B cell (primary cell): Measurements from ENCODE around the gene CD247. TPM values are rescaled to one million over a fixed set of nuclear protein-coding genes. Genes with fewer than 3 reads are reported as not detected.

Experiments
- ATAC-seq: fragments of 200-7000 bp; cut with Tn5 transposase; one replicate; pipeline ENCODE4 v1.10.0; 2021; ENCODE audit warnings: low read depth, mild to moderate bottlenecking, moderate number of reproducible peaks, moderate library complexity
- CTCF ChIA-PET: fragments of 350-600 bp; sonication (Branson Sonifier 250); formaldehyde crosslinking; loops from one replicate; lab custom pipeline; 2021; ENCODE audit warnings: antibody characterized with exemption, inconsistent platforms; lab: Charles Lee
- POLR2A ChIA-PET: fragments of 350-600 bp; sonication (Branson Sonifier 250); formaldehyde crosslinking; loops from one replicate; lab custom pipeline; 2021; ENCODE audit warnings: antibody characterized with exemption; lab: Charles Lee
- DNase-seq: peaks from one replicate; pipeline ENCODE4 v3.0.0; 2013
- H2AFZ ChIP-seq: 2 replicates; pipeline ENCODE4 v1.6.1; 2012; ENCODE audit warnings: mild to moderate bottlenecking, low read depth, low read length; ENCODE audit not compliant: insufficient read depth, poor library complexity, severe bottlenecking
- H3K27ac ChIP-seq, 2 donors: 1 replicate in 1 of 2; 2 replicates in 1 of 2; pipeline ENCODE4 v1.5.1; 2012 to 2013; ENCODE audit warnings: low read length in 2 of 2, mild to moderate bottlenecking in 2 of 2, moderate library complexity in 1 of 2
- H3K27me3 ChIP-seq, 4 experiments: fragments of 200-600 bp in 1 of 4; sonication (generic) in 1 of 4; replicated peaks in 1 of 4; 1 replicate in 2 of 4; 2 replicates in 2 of 4; pipeline versions ENCODE4 v1.6.1 to v1.7.0; 2013 to 2016; ENCODE audit warnings: low read length in 3 of 4, mild to moderate bottlenecking in 2 of 4, mixed read lengths in 1 of 4, moderate library complexity in 1 of 4; ENCODE audit not compliant: insufficient read depth in 4 of 4, control insufficient read depth in 3 of 4; ENCODE audit errors: control extremely low read depth in 1 of 4
- H3K36me3 ChIP-seq, 2 experiments: replicated peaks in 1 of 2; 1 replicate in 1 of 2; 2 replicates in 1 of 2; pipeline versions ENCODE4 v1.6.1 to v1.7.1; 2013; ENCODE audit warnings: low read length in 1 of 2; ENCODE audit not compliant: insufficient read depth in 2 of 2, control insufficient read depth in 1 of 2; ENCODE audit errors: control extremely low read depth in 1 of 2, extremely low read depth in 1 of 2
- H3K4me1 ChIP-seq, 2 donors: fragments of 200-600 bp in 1 of 2; sonication (generic) in 1 of 2; 1 replicate in 1 of 2; 2 replicates in 1 of 2; pipeline versions ENCODE4 v1.5.1 to v1.6.1; 2013 to 2017; ENCODE audit warnings: low read length in 2 of 2; ENCODE audit not compliant: control insufficient read depth in 2 of 2, insufficient read depth in 2 of 2
- H3K4me2 ChIP-seq: replicated peaks from 2 replicates; pipeline ENCODE3; 2012; ENCODE audit warnings: mild to moderate bottlenecking, low read depth, low read length; ENCODE audit not compliant: poor library complexity, severe bottlenecking
- H3K4me3 ChIP-seq, 5 experiments: fragments of 200-600 bp in 1 of 5; sonication (generic) in 1 of 5; 1 replicate in 3 of 5; 2 replicates in 2 of 5; pipeline versions ENCODE4 v1.5.1 to v1.7.0; 2011 to 2016; ENCODE audit warnings: low read length in 4 of 5, mild to moderate bottlenecking in 4 of 5, low read depth in 2 of 5, control low read depth in 1 of 5, moderate library complexity in 1 of 5; ENCODE audit not compliant: insufficient read depth in 1 of 5; ENCODE audit errors: control extremely low read depth in 1 of 5, extremely low read depth in 1 of 5
- H3K79me2 ChIP-seq: fragments of 200-600 bp; sonication (generic); one replicate; pipeline ENCODE4 v1.6.0; 2016; ENCODE audit warnings: low read length; ENCODE audit not compliant: control insufficient read depth, insufficient read depth
- H3K9ac ChIP-seq: fragments of 200-600 bp; sonication (generic); 2 replicates; pipeline ENCODE4 v1.6.1; 2017; ENCODE audit warnings: mild to moderate bottlenecking, low read length, moderate library complexity
- H3K9me3 ChIP-seq, 3 donors: one replicate each; pipeline versions ENCODE4 v1.6.1 to v1.7.1; 2013; ENCODE audit warnings: low read length in 2 of 3; ENCODE audit not compliant: control insufficient read depth in 2 of 3, insufficient read depth in 1 of 3; ENCODE audit errors: control extremely low read depth in 1 of 3
- H4K20me1 ChIP-seq: 2 replicates; pipeline ENCODE4 v1.6.0; 2012; ENCODE audit warnings: mild to moderate bottlenecking, low read length; ENCODE audit not compliant: insufficient read depth, control insufficient read depth, poor library complexity, severe bottlenecking
- H3K27ac Mint-ChIP-seq: one replicate; pipeline ENCODE4 v1.8.0; 2021; ENCODE audit warnings: mixed read lengths
- H3K27me3 Mint-ChIP-seq: one replicate; pipeline ENCODE4 v1.8.0; 2021; ENCODE audit warnings: mixed read lengths
- H3K4me1 Mint-ChIP-seq: one replicate; pipeline ENCODE4 v1.8.0; 2021; ENCODE audit warnings: mixed read lengths
- H3K4me3 Mint-ChIP-seq: one replicate; pipeline ENCODE4 v1.8.0; 2021; ENCODE audit warnings: mixed read lengths
- H3K9me3 Mint-ChIP-seq: one replicate; pipeline ENCODE4 v1.8.0; 2022; ENCODE audit warnings: mixed read lengths; ENCODE audit not compliant: insufficient read depth
- CTCF ChIP-seq: fragments of 200-600 bp; IDR thresholded peaks from one replicate; pipeline ENCODE4 v1.8.0; 2022; ENCODE audit warnings: antibody characterized with exemption, mild to moderate bottlenecking
- EZH2 ChIP-seq: IDR thresholded peaks from 2 replicates; pipeline ENCODE4 v1.6.1; 2012; ENCODE audit warnings: borderline replicate concordance, low read depth, mild to moderate bottlenecking, moderate library complexity, low read length; ENCODE audit not compliant: insufficient read depth, poor library complexity, severe bottlenecking
- WGBS: methylation state at CpG from one replicate; pipeline ENCODE4 v1.1.5; 2013; ENCODE audit warnings: missing lambda C conversion rate; ENCODE audit not compliant: insufficient coverage; 5-methylcytosine and 5-hydroxymethylcytosine counted together
- intact Hi-C: fragments of 100-400 bp; cut with micrococcal nuclease; formaldehyde crosslinking; loops from one replicate; pipeline ENCODE4 v1.10.0; 2022
- polyA plus RNA-seq: library from polyadenylated mRNA; depleted of rRNA; stranded (reverse); fragments of >200 nt; gene quantifications from 2 replicates; pipeline ENCODE4 v1.2.3, GENCODE V29; 2012
- total RNA-seq, 2 donors: library from RNA; stranded (reverse); fragments of 120-200 nt in 1 of 2; gene quantifications; 1 replicate in 1 of 2; 2 replicates in 1 of 2; pipeline versions ENCODE4 v1.2.3 to v1.2.4, GENCODE V29; 2013 to 2022

CD247 gene
- total and polyA plus RNA-seq, 2 donors (not counting 1 experiment from before 2014, with no cell fraction given), result 2.5 to 10.8 TPM

GRCh38 chr1:167469280-167469965 lies 48.9 kb downstream of the CD247 start:
- Histone ChIP-seq H3K4me1 (no peaks in the 10 kb centered on the region), H4K20me1 (no peaks in the 10 kb centered on the region), H3K27me3 (peaks cover 0 to 3% (median 2%) of the 10 kb centered on the region in 4 experiments), H3K9ac (no peak overlapping the region), H3K79me2 (no peaks in the 10 kb centered on the region), H3K9me3 (no peaks in the 10 kb centered on the region), H3K36me3 (no peaks in the 10 kb centered on the region), H3K4me3 (no peak overlapping the region), H2AFZ (no peak overlapping the region), H3K27ac (no peak overlapping the region), H3K4me2 (no peak overlapping the region)
- WGBS, result 100% methylated on average over 1 of the region's 7 CpGs
- H3K4me1 Mint-ChIP-seq, result no peaks in the 10 kb centered on the region
- no peaks in the 10 kb centered on the region for H3K9me3 Mint-ChIP-seq
- ChIA-PET POLR2A (no interaction called here), CTCF (no interaction called here)
- H3K27me3 Mint-ChIP-seq, result peaks cover 18% of the 10 kb centered on the region
- no peak overlapping the region for H3K4me3 Mint-ChIP-seq
- DNase-seq (no peak), ATAC-seq (no peak)
- TF ChIP-seq EZH2 (no peak), CTCF (no peak)
- H3K27ac Mint-ChIP-seq, result no peak overlapping the region
- intact Hi-C loops, result no loop called here

DNA sequence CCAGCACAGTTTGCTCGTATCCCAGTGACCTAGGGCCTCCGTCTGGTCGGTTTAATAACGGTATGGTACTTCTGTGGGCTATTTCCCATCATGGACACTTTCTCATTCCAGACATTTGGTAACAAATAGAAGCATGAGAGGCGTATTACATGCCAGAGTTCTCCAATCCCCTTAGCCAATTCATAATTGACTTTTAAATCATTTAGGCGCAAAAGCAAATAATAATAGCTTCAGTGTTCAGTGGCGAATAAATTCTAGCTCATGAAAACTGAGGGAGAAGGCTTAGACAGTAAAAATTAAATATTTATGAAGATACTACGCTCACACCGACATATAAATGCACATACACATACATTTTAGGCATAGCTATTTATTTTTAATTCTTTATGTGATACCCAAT lies 50.6 kb downstream of the CD247 start:
- no peaks in the 10 kb centered on the region for H3K9me3 Mint-ChIP-seq
- H3K79me2 ChIP-seq, result no peaks in the 10 kb centered on the region
- no peak overlapping the region for H3K4me2 ChIP-seq
- no peak overlapping the region for H3K27ac Mint-ChIP-seq
- H3K9me3 ChIP-seq, result no peaks in the 10 kb centered on the region
- no peak overlapping the region for H3K4me3 Mint-ChIP-seq
- H2AFZ ChIP-seq, result no peak overlapping the region
- no peaks in the 10 kb centered on the region for H3K27me3 ChIP-seq
- H3K36me3 ChIP-seq, result no peaks in the 10 kb centered on the region
- no peak overlapping the region for H3K27ac ChIP-seq
- H4K20me1 ChIP-seq, result no peaks in the 10 kb centered on the region
- no peak overlapping the region for H3K9ac ChIP-seq
- H3K4me1 ChIP-seq, result no peaks in the 10 kb centered on the region
- ATAC-seq (no peak), DNase-seq (no peak)
- POLR2A ChIA-PET, result no interaction called here
- TF ChIP-seq CTCF (no peak), EZH2 (no peak)
- no peaks in the 10 kb centered on the region for H3K4me1 Mint-ChIP-seq
- CTCF ChIA-PET, result interaction anchor here (0.8 to 2.1 kb wide), 3 partner anchors 12 to 65 kb away, joined by 3 to 6 read pairs (median 3); no protein-coding TSS in a partner anchor
- H3K27me3 Mint-ChIP-seq, result peaks cover 8% of the 10 kb centered on the region
- no peak overlapping the region for H3K4me3 ChIP-seq
- intact Hi-C loops, result no loop called here
- WGBS, result 97% methylated on average over 4 of the region's 9 CpGs
